GM18498 (cell line): ENCODE results near the gene MEIOB.
"Not testable (repeated sequence)": the region's sequence is repeated elsewhere in the genome, so short reads cannot be mapped to it uniquely, and the experiment has no call there.

Source experiments
- ATAC-seq: cut with Tn5 transposase; IDR thresholded peaks from one replicate; pipeline ENCODE4 v1.9.1; 2021; ENCODE audit warnings: mild to moderate bottlenecking, moderate library complexity; ENCODE audit not compliant: unreplicated experiment

MEIOB gene

GRCh38 chr16:1816396-1817275 lies 55.3 kb downstream of the MEIOB start:
- no peak for ATAC-seq

- no peak for ATAC-seq
Observed at GRCh38 chr16:1815461-1815860, 56.5 kb downstream of the MEIOB start.

GRCh38 chr16:1812732-1813163 lies 59.2 kb downstream of the MEIOB start:
- no peak for ATAC-seq

GRCh38 chr16:1810536-1810935 lies 61.4 kb downstream of the MEIOB start:
- ATAC-seq = no peak

GRCh38 chr16:1810106-1810505 lies 61.9 kb downstream of the MEIOB start:
- no peak for ATAC-seq

- no peak for ATAC-seq
Observed at GRCh38 chr16:1809281-1809801, 62.6 kb downstream of the MEIOB start.

- ATAC-seq = no peak
Observed at GRCh38 chr16:1808691-1809090, 63.3 kb downstream of the MEIOB start.

- no peak for ATAC-seq
Observed at GRCh38 chr16:1807626-1808025, 64.3 kb downstream of the MEIOB start.

GRCh38 chr16:1800701-1801100 lies 71.3 kb downstream of the MEIOB start:
- ATAC-seq = no peak

GRCh38 chr16:1799263-1799662 lies 72.7 kb downstream of the MEIOB start:
- ATAC-seq = not testable (repeated sequence)

- no peak for ATAC-seq
Observed at GRCh38 chr16:1794908-1795666, 76.9 kb downstream of the MEIOB start.

GRCh38 chr16:1794221-1794871 lies 77.6 kb downstream of the MEIOB start:
- no peak for ATAC-seq

- ATAC-seq = no peak
Observed at GRCh38 chr16:1793578-1794220, 78.3 kb downstream of the MEIOB start, which contains the start of gene IGFALS. Gene IGFALS, minus strand, starts transcription at chr16:1793705. Its CDS starts 53 bp downstream, at chr16:1793652.

GRCh38 chr16:1792836-1793577 lies 79.0 kb downstream of the MEIOB start:
- no peak for ATAC-seq

GRCh38 chr16:1791943-1792812 lies 79.8 kb downstream of the MEIOB start:
- no peak for ATAC-seq

- no peak for ATAC-seq
Observed at GRCh38 chr16:1791256-1791942, 80.6 kb downstream of the MEIOB start.

GRCh38 chr16:1790611-1791255 lies 81.2 kb downstream of the MEIOB start:
- ATAC-seq = no peak

GRCh38 chr16:1790261-1790610 lies 81.7 kb downstream of the MEIOB start:
- no peak for ATAC-seq
